ENCODE measurements around the gene SGCD.

Gene SGCD

GRCh38 chr5:156330141-156330870 lies 3.3 kb downstream of the SGCD start:
- H3K36me3 ChIP-seq (ENCODE audit: control insufficient read depth in 2 of 2, insufficient read depth in 1 of 2, low read length in 2 of 2) = no peaks in the 10 kb centered on the region
- no peaks in the 10 kb centered on the region for H3K4me1 ChIP-seq (ENCODE audit: control insufficient read depth, insufficient read depth, low read length)
- ChIA-PET CTCF (interaction anchor here (0.6 kb wide), 1 partner anchor 523 kb away, joined by 3 read pairs; no protein-coding TSS in a partner anchor), POLR2A (no interaction called here)
- TF ChIP-seq ZNF23 (tag by site-specific recombination; IDR thresholded peaks at IDR 0.05; ENCODE audit: borderline replicate concordance) (no peak), ZBTB8A (tag by site-specific recombination; IDR thresholded peaks at IDR 0.05) (no peak), ZNF223 (tag by site-specific recombination; IDR thresholded peaks at IDR 0.05) (no peak), KLF16 (tag by site-specific recombination; IDR thresholded peaks at IDR 0.05) (no peak), KLF17 (tag by site-specific recombination; IDR thresholded peaks at IDR 0.05) (no peak), ZNF132 (tag by site-specific recombination; IDR thresholded peaks at IDR 0.05; ENCODE audit: borderline replicate concordance) (no peak), GLIS2 (tag by site-specific recombination; IDR thresholded peaks at IDR 0.05) (no peak), ZNF610 (tag by site-specific recombination; IDR thresholded peaks at IDR 0.05; ENCODE audit: borderline replicate concordance) (no peak), ZNF571 (tag by site-specific recombination; IDR thresholded peaks at IDR 0.05) (no peak), CTCF (tag by site-specific recombination; IDR thresholded peaks at IDR 0.05) (no peak), ZSCAN23 (tag by site-specific recombination; IDR thresholded peaks at IDR 0.05) (no peak), ZNF785 (tag by site-specific recombination; IDR thresholded peaks at IDR 0.05) (no peak), MZF1 (tag by site-specific recombination; IDR thresholded peaks at IDR 0.05; ENCODE audit: borderline replicate concordance) (no peak), ZNF248 (tag by site-specific recombination; IDR thresholded peaks at IDR 0.05) (no peak), ZBTB1 (tag by site-specific recombination; IDR thresholded peaks at IDR 0.05) (no peak)
- TF ChIP-seq, protein P1, sequence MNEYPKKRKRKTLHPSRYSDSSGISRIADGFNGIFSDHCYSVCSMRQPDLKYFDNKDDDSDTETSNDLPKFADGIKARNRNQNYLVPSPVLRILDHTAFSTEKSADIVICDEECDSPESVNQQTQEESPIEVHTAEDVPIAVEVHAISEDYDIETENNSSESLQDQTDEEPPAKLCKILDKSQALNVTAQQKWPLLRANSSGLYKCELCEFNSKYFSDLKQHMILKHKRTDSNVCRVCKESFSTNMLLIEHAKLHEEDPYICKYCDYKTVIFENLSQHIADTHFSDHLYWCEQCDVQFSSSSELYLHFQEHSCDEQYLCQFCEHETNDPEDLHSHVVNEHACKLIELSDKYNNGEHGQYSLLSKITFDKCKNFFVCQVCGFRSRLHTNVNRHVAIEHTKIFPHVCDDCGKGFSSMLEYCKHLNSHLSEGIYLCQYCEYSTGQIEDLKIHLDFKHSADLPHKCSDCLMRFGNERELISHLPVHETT (tag by site-specific recombination; IDR thresholded peaks at IDR 0.05) = no peak
- TF ChIP-seq, protein P2, sequence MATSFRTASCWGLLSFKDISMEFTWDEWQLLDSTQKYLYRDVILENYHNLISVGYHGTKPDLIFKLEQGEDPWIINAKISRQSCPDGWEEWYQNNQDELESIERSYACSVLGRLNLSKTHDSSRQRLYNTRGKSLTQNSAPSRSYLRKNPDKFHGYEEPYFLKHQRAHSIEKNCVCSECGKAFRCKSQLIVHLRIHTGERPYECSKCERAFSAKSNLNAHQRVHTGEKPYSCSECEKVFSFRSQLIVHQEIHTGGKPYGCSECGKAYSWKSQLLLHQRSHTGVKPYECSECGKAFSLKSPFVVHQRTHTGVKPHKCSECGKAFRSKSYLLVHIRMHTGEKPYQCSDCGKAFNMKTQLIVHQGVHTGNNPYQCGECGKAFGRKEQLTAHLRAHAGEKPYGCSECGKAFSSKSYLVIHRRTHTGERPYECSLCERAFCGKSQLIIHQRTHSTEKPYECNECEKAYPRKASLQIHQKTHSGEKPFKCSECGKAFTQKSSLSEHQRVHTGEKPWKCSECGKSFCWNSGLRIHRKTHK (tag by site-specific recombination; IDR thresholded peaks at IDR 0.05) = no peak
- TF ChIP-seq, protein P3, sequence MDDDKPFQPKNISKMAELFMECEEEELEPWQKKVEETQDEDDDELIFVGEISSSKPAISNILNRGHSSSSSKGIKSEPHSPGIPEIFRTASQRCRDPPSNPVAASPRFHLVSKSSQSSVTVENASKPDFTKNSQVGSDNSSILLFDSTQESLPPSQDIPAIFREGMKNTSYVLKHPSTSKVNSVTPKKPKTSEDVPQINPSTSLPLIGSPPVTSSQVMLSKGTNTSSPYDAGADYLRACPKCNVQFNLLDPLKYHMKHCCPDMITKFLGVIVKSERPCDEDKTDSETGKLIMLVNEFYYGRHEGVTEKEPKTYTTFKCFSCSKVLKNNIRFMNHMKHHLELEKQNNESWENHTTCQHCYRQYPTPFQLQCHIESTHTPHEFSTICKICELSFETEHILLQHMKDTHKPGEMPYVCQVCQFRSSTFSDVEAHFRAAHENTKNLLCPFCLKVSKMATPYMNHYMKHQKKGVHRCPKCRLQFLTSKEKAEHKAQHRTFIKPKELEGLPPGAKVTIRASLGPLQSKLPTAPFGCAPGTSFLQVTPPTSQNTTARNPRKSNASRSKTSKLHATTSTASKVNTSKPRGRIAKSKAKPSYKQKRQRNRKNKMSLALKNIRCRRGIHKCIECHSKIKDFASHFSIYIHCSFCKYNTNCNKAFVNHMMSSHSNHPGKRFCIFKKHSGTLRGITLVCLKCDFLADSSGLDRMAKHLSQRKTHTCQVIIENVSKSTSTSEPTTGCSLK (tag by site-specific recombination; IDR thresholded peaks at IDR 0.05) = no peak
- TF ChIP-seq, protein P4, sequence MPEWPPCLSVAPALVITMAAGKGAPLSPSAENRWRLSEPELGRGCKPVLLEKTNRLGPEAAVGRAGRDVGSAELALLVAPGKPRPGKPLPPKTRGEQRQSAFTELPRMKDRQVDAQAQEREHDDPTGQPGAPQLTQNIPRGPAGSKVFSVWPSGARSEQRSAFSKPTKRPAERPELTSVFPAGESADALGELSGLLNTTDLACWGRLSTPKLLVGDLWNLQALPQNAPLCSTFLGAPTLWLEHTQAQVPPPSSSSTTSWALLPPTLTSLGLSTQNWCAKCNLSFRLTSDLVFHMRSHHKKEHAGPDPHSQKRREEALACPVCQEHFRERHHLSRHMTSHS (tag by site-specific recombination; IDR thresholded peaks at IDR 0.05) = no peak
- no peaks in the 10 kb centered on the region for H3K9me3 ChIP-seq (ENCODE audit: control insufficient read depth, insufficient read depth, low read depth, low read length)
- no peak overlapping the region for H3K4me3 ChIP-seq (ENCODE audit: low read depth, low read length)
- no peak overlapping the region for H3K27ac ChIP-seq (ENCODE audit: extremely low read depth, low read depth, low read length)

All from HEK293 (cell line).